Measurements from ENCODE around the gene UBAC1. TPM values are rescaled to one million over a fixed set of nuclear protein-coding genes. Genes with fewer than 3 reads are reported as not detected.
A peak's percentile ranks its signal among the peaks of the same experiment; 100 is the strongest.

Gene UBAC1
- polyA plus RNA-seq, 1 of the 3 experiments (the other 2 are of a cell fraction), result 67.7 TPM

- no peaks in the 10 kb centered on the region for H3K27me3 ChIP-seq (ENCODE audit: insufficient read depth)
- peaks cover 56% of the 10 kb centered on the region for H4K20me1 ChIP-seq (ENCODE audit: insufficient read depth)
- peak overlapping the region; percentile 76 for H3K4me2 ChIP-seq
- H3K27ac ChIP-seq (ENCODE audit: low read depth in 2 of 2, low read length in 1 of 2), result peak overlapping the region; percentile 34 to 73; a peak in 2 of 4 replicates
- DNase-seq, result no peak
- H2AFZ ChIP-seq (ENCODE audit: low read depth), result no peak overlapping the region
- no peaks in the 10 kb centered on the region for H3K9me2 ChIP-seq
- H3K4me1 ChIP-seq (ENCODE audit: control insufficient read depth in 1 of 2, insufficient read depth in 2 of 2, low read depth in 1 of 2, low read length in 1 of 2), result peaks cover 20% of the 10 kb centered on the region in 2 experiments; a peak in 3 of 4 replicates
- CTCF ChIA-PET, result interaction anchor here (0.9 to 2.2 kb wide), 4 partner anchors 9 to 217 kb away, joined by 3 to 6 read pairs (median 4); no protein-coding TSS in a partner anchor
- H3K79me2 ChIP-seq (ENCODE audit: insufficient read depth), result peaks cover 90% of the 10 kb centered on the region
- POLR2A ChIA-PET, result no interaction called here
- WGBS (ENCODE audit: low lambda C conversion rate), result 54% methylated on average over 23 of the region's 23 CpGs
- H3K36me3 ChIP-seq (replicated peaks in 1 of 2; ENCODE audit: control insufficient read depth in 1 of 2, insufficient read depth in 2 of 2, low read length in 1 of 2), result peaks cover 3 to 14% of the 10 kb centered on the region in 2 experiments
- no peaks in the 10 kb centered on the region for H3K9me3 ChIP-seq
- H3K9ac ChIP-seq, result peak overlapping the region; percentile 42; the same call in 1 of the 2 replicates
- peak overlapping the region; percentile 66 to 71 for H3K4me3 ChIP-seq (ENCODE audit: low read depth in 2 of 2, low read length in 1 of 2)
- H3F3A ChIP-seq (replicated peaks; ENCODE audit: insufficient read depth), result peaks cover 7% of the 10 kb centered on the region
- TF ChIP-seq FOSL2 (IDR thresholded peaks at IDR 0.05; ENCODE audit: borderline replicate concordance, low read depth) (no peak), FOXM1 (IDR thresholded peaks at IDR 0.05; ENCODE audit: low read depth) (no peak), MAX (IDR thresholded peaks at IDR 0.05; ENCODE audit: low read depth) (no peak), TEAD4 (IDR thresholded peaks at IDR 0.05; ENCODE audit: borderline replicate concordance, insufficient read depth) (no peak), PBX3 (IDR thresholded peaks at IDR 0.05) (no peak), EP300 (IDR thresholded peaks at IDR 0.05; ENCODE audit: borderline replicate concordance in 1 of 2, low read depth in 1 of 2, low read length in 1 of 2) (no peak), YY1 (IDR thresholded peaks at IDR 0.05; ENCODE audit: low read depth) (no peak), TAF1 (IDR thresholded peaks at IDR 0.05; ENCODE audit: borderline replicate concordance, low read depth, low read length) (no peak), USF2 (IDR thresholded peaks at IDR 0.05; ENCODE audit: borderline replicate concordance, low read depth, low read length) (no peak)
Measured at GRCh38 chr9:135905380-135906258, 55.6 kb downstream of the UBAC1 start.

GRCh38 chr9:135903786-135904520, 57.2 kb downstream of the UBAC1 start:
- H3K9me2 ChIP-seq, result no peaks in the 10 kb centered on the region
- H3K4me1 ChIP-seq (ENCODE audit: control insufficient read depth in 1 of 2, insufficient read depth in 2 of 2, low read depth in 1 of 2, low read length in 1 of 2), result peaks cover 19 to 20% of the 10 kb centered on the region in 2 experiments; a peak in 3 of 4 replicates
- POLR2A ChIA-PET, result no interaction called here
- no peak for DNase-seq
- no peak overlapping the region for H3K4me2 ChIP-seq
- peaks cover 72% of the 10 kb centered on the region for H4K20me1 ChIP-seq (ENCODE audit: insufficient read depth)
- H2AFZ ChIP-seq (ENCODE audit: low read depth), result no peak overlapping the region
- H3K79me2 ChIP-seq (ENCODE audit: insufficient read depth), result peaks cover 90% of the 10 kb centered on the region
- H3K27ac ChIP-seq (ENCODE audit: low read depth in 2 of 2, low read length in 1 of 2), result no peak overlapping the region
- no peaks in the 10 kb centered on the region for H3K27me3 ChIP-seq (ENCODE audit: insufficient read depth)
- CTCF ChIA-PET, result interaction anchor here (1.0 kb wide), 1 partner anchor 40 kb away, joined by 3 read pairs; no protein-coding TSS in a partner anchor
- WGBS (ENCODE audit: low lambda C conversion rate), result 94% methylated on average over 16 of the region's 16 CpGs
- no peak overlapping the region for H3K4me3 ChIP-seq (ENCODE audit: low read depth in 2 of 2, low read length in 1 of 2)
- peaks cover 0 to 3% of the 10 kb centered on the region in 2 experiments for H3K36me3 ChIP-seq (replicated peaks in 1 of 2; ENCODE audit: control insufficient read depth in 1 of 2, insufficient read depth in 2 of 2, low read length in 1 of 2)
- H3F3A ChIP-seq (replicated peaks; ENCODE audit: insufficient read depth), result peaks cover 10% of the 10 kb centered on the region
- H3K9me3 ChIP-seq, result no peaks in the 10 kb centered on the region
- no peak overlapping the region for H3K9ac ChIP-seq
- TF ChIP-seq GABPA (IDR thresholded peaks at IDR 0.05; ENCODE audit: low read depth) (no peak), RCOR1 (IDR thresholded peaks at IDR 0.05; ENCODE audit: low read length) (no peak), USF1 (IDR thresholded peaks at IDR 0.05; ENCODE audit: borderline replicate concordance, low read depth) (no peak), PBX3 (IDR thresholded peaks at IDR 0.05) (no peak), MEF2A (IDR thresholded peaks at IDR 0.05; ENCODE audit: borderline replicate concordance, low read depth) (no peak), REST (IDR thresholded peaks at IDR 0.05; ENCODE audit: low read depth, low read length) (no peak), TAF1 (IDR thresholded peaks at IDR 0.05; ENCODE audit: borderline replicate concordance, low read depth, low read length) (no peak), MAX (IDR thresholded peaks at IDR 0.05; ENCODE audit: low read depth) (no peak), YY1 (IDR thresholded peaks at IDR 0.05; ENCODE audit: low read depth) (no peak)

Measured in SK-N-SH (cell line).